Right kidney (tissue), 1 donor: ENCODE data around the gene TMEM239.
A peak's percentile ranks its signal among the peaks of the same experiment; 100 is the strongest.
"Not testable (repeated sequence)": the region's sequence is repeated elsewhere in the genome, so short reads cannot be mapped to it uniquely, and the experiment has no call there.

Experiments
- DNase-seq: peaks from one replicate; pipeline ENCODE4 v3.0.0-alpha.2; 2016

Gene TMEM239

DNA sequence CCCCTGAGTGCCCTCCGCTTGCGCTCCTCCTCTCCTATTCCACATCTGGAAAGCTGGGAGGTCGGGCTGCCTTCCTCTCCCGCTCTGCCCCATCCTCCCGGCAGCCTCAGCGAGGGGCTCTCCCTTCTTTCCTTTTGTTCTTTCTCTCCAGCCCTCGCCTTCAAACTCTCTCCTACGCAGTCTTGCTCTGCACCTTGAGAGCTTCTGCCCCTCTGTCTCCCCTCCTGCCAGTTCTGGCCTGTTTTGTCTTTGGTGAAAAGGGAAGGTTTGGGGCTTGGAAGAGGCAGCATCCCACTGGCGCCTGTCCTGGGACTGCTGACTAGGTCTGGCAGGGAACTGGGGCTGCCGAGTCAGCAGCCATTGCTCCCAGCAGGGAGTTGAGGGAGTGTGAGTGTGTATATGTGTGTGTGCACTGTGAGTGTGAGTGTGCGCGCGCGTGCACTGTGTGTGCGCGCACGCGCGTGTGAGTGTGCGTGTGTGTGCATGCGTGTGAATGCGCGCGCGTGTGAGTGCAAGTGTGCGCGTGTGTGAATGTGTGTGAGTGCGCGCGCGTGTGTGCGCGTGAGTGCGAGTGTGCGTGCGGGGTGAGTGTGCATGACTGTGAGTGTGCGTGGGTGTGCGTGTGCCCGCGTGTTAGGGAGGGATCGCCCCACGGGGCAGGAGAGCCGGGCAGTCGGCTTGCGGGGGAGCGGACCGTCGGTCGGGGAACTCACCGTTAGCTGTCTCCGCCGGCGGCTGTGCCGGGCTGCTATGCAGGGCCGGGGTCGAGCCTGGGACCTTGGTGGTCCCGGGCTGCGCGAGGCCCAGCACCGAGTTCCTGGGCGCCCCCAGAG lies 16.3 kb upstream of the TMEM239 start:
- peak; percentile 80 for DNase-seq

DNA sequence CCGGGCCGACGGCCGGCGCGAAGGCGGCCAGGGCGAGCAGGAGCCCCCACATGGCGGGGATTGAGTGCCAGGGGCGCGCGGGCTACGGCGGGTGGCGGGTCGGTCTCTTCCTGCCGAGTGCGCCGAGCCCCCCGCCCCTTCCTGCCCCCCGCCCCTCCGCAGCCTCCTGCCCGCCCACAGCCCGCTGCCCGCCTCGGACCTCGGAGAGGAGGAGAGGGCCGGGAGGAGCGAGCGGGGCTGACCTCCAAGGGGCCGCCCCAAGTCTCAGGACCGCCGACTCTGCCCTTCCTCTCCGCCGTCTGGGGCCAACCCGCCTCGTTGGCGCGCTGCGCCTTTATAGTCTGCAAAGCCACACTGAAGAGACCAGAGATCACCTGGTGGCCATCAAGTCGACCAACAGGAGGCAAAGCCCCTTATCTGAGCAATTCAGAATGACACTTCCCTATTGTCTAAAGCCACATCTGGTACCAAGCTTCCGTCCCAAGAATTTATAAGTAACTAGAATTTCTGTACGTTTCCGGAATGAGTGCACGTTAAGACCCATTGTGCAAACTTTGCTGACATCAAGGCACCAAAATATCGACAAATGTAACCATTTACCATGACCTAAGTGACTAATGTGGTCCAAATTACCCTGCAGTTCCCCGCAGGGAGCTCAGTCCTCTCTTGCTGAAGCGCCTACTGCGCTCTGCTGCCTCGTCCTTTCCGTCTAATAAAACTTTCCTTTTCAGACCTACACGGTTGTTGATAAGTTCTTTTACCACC lies 15.5 kb upstream of the TMEM239 start, which contains the start of gene CPXM1:
TSS of gene CPXM1 (minus strand) at position 107 of the 765 bp plus-strand sequence. CDS start at position 52, 55 bp downstream.
- peak; percentile 90 for DNase-seq

DNA sequence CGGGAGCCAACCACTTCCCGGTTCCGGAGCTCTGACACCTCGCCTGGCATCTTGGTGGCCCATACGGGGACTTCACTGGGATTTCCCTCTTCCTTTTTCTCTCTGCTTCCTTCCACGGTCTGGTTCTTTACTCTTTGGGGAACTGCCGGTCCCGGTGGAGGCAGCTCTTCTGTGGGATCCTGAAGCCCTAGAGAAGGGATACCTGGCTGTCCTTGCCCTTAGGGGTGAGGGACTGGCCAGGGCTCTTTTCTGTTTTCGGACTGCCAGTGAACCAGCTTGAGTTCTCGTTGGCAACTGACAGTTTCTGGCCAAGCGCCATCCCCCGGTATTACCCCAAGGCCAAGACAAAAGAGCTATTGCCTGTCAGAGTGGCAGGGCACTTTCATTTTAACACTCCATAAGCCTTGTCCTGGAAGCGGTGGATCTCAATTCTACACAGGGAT lies 14.9 kb upstream of the TMEM239 start:
- peak; percentile 47 for DNase-seq

DNA sequence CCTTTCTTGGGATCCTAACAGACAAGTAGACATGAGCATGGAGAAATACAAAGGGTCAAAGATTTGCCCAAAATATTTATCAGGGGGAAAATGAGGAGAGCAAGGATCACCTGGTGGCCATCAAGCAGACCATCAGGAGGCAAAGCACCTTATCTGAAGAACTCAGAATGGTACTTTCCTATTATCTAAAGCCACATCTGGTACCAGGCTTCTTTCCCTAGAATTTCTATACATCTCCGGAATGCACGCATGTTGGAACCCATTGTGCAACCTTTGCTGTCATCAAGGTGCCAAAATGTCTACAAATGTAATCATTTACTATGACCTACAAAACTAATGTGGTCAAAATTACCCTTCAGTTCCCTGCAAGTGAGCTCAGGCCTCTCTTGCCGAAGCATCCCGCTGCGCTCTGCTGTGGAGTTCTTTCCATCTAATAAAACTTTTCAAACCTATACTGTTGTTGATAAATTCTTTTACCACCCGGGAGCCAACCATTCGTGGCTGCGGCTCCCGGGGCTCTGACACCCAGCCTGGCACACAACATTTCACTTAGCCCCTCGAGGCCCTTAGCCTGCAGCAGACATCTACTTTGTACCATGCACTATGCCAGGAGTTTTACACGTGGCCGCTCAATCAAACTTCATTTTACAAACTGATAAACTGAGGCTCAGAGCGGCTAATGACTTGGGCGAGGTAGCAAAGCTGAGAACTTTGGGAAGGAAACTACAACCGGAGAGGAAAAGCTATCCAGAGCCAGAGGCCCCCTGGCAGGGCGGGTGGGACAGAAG lies 11.9 kb upstream of the TMEM239 start:
- DNase-seq, result no peak

DNA sequence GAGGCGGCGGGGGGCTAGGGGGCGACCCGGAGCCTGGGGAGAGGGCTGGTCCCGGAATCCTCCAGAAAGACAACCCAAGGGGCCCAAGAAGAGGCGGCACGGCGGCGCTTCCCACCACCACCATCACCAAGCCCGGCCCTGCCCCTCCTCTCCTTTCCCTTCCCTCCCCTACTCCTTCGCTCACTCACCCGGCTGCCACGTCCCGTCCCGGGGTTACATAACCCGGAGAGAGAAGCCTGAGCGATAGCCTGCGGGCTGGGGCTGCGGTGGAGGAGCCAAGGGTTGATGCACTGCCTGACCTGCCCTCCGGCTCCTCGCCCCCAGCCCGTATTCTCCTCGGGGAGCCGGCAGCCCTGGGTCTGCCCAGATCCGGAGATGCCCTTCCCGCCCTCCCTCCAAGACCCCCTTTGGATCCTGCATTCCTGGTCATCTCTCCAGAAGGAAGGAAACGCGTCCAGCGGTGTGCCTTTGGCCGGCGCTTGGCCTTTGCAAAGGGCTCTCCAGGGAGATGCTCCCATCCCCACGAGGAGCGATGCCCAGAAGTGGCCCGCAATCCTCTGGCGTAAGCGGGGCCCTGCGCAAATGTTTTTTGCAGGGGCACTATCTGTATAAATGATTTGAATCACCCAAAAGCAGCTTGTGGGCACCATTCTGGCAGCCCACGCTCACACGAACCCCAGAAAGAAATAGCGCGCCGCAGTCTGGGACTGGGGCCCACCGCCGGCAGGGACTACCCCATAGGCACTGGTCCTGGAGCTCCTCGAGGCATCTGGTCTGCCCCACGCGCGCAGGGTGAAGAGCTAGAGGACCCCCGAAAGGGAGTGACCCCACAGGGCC lies 11.1 kb upstream of the TMEM239 start:
- peak; percentile 37 for DNase-seq

DNA sequence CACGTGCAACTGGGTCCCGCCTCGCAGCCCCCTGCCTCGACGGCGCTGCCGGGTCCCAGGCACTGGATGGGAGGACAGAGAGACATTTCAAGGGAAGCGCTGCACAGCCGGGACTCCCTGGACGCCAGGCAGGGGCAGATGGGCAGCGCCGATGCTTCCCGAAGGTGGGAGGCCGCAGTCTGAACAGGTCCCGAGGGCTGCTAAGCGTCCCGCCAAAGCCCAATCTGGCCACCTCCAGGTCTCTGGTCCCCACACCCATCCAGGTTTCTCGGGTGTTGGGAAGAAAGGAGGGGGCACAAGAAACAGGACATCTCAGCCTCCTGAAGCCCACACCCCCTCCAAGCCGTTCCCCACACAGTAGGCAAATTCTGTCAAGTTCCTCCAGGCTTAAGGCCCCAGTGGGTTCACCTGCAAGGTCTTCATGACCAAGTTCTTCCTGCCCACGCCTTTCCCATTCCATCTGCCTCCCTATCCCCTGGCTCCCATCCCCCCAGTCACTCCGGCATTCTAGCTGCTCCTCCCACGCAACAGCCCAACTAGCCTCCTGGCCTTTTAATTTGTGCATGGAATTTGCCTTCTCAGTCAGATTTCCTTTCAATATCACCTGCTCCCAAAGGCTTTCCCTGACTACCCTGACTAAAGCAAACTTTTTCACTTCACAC lies 10.3 kb upstream of the TMEM239 start:
- peak; percentile 46 for DNase-seq

DNA sequence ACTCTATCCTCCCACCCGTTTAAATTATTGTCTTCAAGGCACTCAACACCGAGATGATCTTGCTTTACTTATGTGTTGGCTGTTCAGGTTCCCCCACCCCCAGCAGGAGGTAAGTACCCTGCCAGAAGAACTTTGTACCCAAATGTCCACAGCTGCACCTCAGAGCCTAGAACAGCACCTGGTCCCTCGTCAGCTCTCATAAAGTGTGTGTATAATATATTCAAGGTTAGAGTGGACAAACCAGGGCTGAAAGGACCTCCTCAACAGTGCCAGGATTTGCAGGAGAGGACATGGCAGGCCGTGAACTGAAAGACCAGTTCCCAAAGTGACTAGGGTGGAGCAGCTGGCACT lies 9.8 kb upstream of the TMEM239 start:
- peak; percentile 22 for DNase-seq

DNA sequence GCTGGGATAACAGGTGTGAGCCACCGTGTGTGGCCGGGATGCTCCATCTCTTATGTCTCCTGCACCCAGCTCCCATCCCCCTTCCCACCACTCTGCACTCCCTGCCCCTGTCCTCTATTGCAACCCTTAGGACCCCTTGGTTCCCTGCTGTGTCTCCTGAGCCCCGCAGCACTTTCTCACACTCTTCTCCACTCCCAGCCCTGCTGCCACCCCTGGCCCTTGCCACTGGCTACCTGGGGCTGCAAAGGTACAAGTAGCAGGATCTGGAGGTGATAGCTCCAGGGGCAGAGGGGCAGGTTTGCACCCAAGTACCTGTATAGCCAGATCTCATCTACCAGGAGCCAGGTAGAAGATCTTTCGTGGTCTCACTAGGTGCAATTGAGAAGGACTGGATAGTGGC lies 9.1 kb upstream of the TMEM239 start:
- DNase-seq, result no peak

DNA sequence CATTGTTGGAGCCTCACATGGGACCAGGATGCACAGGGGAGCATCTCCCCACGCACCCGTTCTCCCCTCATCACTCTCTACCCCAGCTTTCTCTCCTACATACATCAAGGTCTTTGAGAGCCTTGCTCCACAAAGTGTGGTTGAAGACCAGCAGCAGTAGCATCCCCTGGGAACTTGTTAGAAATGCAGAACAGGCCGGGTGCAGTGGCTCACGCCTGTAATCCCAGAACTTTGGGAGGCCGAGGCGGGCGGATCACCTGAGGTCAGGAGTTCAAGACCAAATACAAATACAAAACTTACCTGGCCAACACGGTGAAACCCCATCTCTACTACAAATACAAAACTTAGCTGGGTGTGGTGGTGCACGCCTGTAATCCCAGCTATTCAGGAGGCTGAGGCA lies 8.2 kb upstream of the TMEM239 start:
- not testable (repeated sequence) for DNase-seq

DNA sequence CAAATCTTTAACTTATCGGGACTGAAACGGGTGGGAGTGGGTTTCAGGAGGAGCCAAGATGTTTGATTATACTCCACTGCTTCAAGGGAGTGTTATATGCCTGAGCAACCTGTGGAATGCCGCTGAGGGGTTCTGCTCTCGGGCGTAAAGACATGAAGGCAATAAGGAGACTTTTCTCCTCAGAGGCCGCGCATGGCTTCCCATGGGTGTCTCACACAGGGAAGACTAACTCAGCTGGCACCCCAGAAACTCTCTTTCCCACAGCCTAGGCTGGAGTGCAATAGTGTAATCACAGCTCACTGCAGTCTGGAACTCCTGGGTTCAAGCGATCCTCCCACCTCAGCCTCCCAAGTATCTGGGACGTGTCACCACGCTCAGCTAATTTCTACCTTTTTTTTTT lies 6.5 kb upstream of the TMEM239 start:
- DNase-seq, result no peak

DNA sequence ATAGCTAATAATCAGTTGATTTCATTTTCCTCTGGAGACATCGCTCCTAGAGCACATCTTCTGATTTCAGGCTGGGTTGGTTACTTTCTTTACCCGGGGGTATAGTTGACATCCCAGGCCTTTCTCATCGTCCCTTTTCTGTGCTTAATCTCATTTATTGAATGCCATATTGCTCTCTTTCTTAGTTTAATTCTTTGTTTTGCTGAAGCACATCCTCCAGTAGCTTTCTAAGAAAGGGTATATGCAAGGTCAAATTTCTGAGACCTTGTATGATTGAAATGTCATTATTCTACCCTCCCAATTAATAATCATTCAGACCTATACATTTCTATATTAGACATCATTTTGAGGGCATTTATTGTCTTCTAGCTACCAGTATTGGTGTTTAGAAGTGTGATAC lies 4.0 kb upstream of the TMEM239 start:
- no peak for DNase-seq

DNA sequence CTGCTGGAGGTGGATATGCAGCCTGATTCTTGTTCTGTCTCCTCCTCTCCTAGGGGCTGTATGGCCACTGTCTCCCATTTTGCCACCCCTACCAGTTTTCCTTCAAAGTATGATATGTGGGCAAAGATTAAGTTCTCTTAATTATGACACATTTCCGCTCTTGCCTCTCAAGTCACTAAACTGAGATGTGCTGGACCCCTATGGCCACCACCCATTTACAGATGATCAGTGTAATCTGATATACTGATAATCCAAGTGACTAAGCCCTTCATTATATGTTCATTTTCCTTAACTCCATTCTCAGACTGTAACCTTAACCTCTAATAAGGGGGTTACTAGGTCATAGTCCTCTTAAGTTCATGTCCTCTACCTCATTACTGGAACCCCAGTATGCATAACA lies 2.1 kb upstream of the TMEM239 start:
- DNase-seq, result no peak

DNA sequence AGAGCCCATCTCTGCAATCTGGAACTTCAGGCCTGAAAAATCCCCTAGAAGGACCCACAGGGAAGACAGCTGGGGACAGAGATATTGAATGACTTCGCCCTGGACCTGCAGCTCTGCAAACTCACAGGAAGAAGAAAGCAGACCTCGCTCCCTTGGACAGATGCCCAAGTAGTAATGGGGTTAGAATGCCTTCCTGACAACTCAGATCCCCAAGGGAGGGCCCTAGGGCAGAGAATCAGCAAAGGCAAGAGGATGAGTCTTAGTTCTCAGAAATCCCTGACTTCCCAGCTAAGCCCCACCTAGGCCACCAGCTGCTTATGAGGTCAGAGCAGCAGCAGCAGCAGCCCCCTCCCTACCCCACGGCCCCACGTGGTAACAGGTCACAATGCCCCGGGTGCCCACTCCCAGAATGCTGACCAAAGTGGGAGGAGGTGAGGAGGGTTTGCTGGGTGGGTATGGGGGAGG lies 1.5 kb upstream of the TMEM239 start, which contains the start of gene C20orf141:
TSS of gene C20orf141 (plus strand) at position 401 of the 465 bp plus-strand sequence. CDS start 198 bp downstream, outside the sequence.
- DNase-seq, result no peak

DNA sequence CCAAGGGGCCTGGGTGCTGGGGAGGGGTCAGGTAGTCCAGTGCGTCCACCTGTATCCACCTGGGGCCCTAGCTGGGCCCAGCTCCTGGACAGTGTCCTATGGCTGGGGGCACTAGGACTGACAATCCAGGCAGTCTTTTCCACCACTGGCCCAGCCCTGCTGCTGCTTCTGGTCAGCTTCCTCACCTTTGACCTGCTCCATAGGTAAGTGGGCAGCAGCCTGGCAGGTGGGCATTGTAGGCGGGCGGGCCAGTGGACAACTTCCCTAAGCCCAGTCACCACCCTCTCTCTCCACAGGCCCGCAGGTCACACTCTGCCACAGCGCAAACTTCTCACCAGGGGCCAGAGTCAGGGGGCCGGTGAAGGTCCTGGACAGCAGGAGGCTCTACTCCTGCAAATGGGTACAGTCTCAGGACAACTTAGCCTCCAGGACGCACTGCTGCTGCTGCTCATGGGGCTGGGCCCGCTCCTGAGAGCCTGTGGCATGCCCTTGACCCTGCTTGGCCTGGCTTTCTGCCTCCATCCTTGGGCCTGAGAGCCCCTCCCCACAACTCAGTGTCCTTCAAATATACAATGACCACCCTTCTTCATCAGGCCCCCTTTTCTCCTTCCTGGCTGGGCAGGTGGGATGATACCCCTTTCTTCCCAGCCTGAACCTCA lies 793 bp upstream of the TMEM239 start:
- DNase-seq, result no peak

DNA sequence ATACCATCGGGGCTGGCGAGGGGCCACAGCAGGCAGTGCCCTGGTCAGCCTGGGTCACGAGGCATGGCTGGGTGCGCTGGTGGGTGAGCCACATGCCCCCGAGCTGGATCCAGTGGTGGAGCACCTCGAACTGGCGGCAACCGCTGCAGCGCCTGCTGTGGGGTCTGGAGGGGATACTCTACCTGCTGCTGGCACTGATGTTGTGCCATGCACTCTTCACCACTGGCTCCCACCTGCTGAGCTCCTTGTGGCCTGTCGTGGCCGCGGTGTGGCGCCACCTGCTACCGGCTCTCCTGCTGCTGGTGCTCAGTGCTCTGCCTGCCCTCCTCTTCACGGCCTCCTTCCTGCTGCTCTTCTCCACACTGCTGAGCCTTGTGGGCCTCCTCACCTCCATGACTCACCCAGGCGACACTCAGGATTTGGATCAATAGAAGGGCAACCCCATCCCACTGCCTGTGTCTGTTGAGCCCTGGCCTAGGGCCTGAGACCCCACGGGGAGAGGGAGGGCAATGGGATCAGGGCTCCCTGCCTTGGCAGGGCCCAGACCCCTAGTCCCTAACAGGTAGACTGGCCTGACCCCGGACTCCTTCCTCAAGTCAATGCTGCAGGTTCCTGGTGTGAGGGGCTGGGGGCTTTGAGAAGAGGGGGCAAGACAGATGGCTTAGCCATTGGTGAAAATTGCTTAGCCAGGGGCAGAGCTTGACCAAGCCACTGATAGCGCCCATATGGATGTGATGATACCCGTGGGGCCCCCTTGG lies 598 bp downstream of the TMEM239 start:
- DNase-seq, result no peak

DNA sequence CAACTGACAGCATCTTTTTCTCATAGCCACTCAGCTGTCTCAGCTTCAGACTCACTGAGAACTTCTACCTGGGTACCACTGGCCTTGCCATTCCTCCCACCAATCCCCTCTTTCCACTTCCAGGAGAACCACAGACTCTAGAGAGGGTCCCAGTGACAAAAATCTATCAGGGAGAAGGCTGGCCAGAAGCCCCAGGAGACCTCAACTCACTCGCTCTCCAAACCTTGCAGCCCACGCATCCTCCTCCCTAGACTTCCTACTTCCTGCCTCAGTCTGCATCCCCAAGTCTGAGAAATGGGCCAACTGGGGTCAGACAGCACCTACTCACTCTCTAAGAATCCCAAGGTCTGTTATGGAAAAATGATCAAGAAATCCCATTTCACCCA lies 1.2 kb downstream of the TMEM239 start:
- DNase-seq, result no peak

DNA sequence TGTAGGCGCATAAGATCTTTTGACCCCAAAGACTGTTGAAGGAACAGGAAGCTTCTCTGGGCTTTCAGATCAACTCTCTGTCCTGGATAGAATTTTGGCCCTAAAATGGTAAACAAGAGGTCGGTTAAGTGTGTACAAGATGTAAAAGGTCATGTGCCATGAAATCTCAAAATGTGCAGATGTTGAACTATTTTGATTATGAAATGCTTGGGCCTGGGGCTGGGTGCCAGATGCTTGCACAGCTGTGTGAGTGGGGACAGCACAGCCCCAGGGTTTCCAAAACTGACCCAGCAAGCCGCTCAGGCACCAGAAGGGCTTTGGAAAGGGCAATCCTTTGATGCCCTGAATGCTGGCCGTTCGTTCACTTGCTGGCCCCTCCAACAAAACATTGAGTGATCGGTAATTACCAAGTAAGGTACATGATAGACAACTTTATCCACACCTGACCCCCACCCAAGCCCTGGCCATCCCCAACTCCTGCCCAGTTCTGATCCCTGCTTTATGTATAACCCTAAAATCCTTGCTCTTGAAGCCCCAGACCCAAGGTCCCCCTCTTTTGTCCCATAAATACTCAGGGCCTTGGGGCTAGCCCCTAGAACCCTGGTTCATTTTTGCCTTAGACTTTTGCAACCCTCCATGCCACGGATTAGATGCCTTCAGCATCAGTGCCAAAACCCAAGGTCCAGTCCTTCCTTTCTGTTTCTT lies 1.9 kb downstream of the TMEM239 start:
- no peak for DNase-seq

DNA sequence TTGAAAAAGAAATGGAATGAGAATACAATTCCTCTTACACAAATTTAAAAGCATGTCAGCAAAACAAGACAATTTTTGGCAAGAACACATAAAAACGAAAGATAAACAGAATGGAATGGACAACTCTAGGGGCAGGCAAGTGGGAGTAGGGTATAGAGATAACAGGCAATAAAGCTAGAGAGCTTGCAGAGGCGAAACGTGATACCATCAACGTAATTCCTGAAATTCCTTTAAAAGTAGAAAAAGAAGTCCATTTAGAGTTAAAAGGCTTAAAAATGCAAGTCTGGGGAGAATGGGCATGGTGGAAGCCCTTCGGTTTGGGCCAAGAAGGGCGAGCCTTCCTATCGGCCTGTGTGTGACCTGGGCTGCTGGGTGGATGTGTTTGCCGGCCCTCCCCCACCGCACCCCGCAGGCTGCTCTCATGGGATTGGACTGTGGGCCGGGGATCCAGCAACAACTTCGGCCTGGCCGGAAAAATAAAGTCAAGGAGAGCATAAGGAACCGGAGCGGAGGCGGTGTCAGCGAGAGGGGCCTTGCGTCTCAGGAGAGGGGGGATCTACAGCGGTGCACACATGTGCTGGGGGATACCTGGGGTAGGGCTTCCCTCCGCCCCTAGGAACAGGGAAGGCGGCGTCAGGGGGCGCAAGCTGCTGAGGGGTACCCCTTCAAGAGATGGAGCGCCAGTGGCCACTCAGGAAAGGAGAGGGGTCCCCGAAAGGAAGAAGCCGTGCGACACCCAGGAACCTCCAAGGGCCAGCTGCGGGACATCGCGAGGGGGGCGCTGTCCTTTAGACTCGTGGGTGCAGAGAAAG lies 4.1 kb downstream of the TMEM239 start:
- DNase-seq, result peak; percentile 80
